Activated naive CD4-positive, alpha-beta T cell treated with anti-CD3 and anti-CD28 coated beads, Interleukin-2, amount 10 ng/mL, durations not matched to agents 7 days and 5 days (primary cell): ENCODE results near the gene ALCAM.
A peak's percentile ranks its signal among the peaks of the same experiment; 100 is the strongest.

ENCODE experiments used
- CTCF ChIA-PET: fragments of 350-600 bp; sonication (Branson Sonifier 250); formaldehyde crosslinking; loops from one replicate; lab custom pipeline; 2021; ENCODE audit warnings: antibody characterized with exemption; lab: Charles Lee
- DNase-seq: peaks from one replicate; pipeline ENCODE4 v3.0.0-alpha.2; 2020
- H3K27ac Mint-ChIP-seq: one replicate; pipeline ENCODE4 v1.8.0; 2021; ENCODE audit warnings: mild to moderate bottlenecking, moderate library complexity, mixed read lengths
- H3K27me3 Mint-ChIP-seq: one replicate; pipeline ENCODE4 v1.8.0; 2021; ENCODE audit warnings: mild to moderate bottlenecking, mixed read lengths
- H3K36me3 Mint-ChIP-seq: one replicate; pipeline ENCODE4 v1.8.0; 2021; ENCODE audit warnings: mixed read lengths
- H3K4me1 Mint-ChIP-seq: one replicate; pipeline ENCODE4 v1.8.0; 2021; ENCODE audit warnings: mixed read lengths
- H3K4me3 Mint-ChIP-seq: one replicate; pipeline ENCODE4 v1.8.0; 2021; ENCODE audit warnings: mild to moderate bottlenecking, moderate library complexity, mixed read lengths
- H3K9me3 Mint-ChIP-seq: one replicate; pipeline ENCODE4 v1.8.0; 2021; ENCODE audit warnings: mixed read lengths

ALCAM gene

DNA sequence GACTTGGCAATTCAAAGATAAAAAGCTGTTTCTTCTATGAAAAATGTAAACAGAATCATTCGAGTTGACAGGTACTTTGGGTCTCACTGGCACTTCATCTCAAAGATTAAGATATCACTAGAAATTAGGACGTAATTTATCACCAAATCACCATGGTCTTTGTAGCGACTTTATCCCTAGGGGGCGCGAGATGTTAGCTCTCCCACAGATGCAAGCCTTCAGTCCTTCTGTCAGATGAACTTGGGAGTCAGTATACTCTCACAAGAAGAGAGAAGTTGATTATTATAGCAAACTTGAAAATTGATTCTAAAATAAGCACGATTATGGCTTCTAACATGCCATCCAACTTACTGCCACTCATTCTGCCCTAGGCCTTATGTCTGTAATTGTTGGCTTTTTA is 150.3 kb downstream of the ALCAM start:
- CTCF ChIA-PET = interaction anchor here (2.5 kb wide), 1 partner anchor 1092 kb away, joined by 10 read pairs; no protein-coding TSS in a partner anchor
- H3K9me3 Mint-ChIP-seq = no peaks in the 10 kb centered on the region
- no peaks in the 10 kb centered on the region for H3K36me3 Mint-ChIP-seq
- no peaks in the 10 kb centered on the region for H3K4me1 Mint-ChIP-seq
- no peak for DNase-seq
- H3K4me3 Mint-ChIP-seq = no peak overlapping the region
- H3K27me3 Mint-ChIP-seq = no peaks in the 10 kb centered on the region
- H3K27ac Mint-ChIP-seq = no peak overlapping the region

DNA sequence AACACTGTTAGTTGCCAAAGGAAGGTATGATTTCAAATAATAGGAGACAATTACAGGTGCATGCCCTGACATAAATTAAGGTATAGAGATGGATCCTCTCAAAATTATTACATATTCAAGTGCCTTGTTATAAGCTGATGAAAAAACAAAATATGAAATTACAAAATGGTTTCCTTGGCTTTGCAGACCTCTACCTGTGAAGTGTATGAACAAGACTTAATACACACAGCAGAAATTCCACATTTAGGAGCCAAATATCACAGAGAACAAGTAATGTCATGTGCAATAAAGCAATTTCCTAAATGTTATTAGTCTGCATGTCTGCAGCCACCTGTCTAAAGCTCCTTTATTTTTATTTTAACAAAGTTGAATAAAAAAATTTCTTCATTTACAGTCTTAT is 151.5 kb downstream of the ALCAM start:
- no peak for DNase-seq
- Mint-ChIP-seq H3K36me3 (no peaks in the 10 kb centered on the region), H3K4me1 (no peaks in the 10 kb centered on the region), H3K27me3 (no peaks in the 10 kb centered on the region), H3K27ac (no peak overlapping the region), H3K9me3 (no peaks in the 10 kb centered on the region), H3K4me3 (no peak overlapping the region)
- CTCF ChIA-PET = interaction anchor here (1.0 to 2.5 kb wide), 3 partner anchors 109 to 1090 kb away, joined by 3 to 10 read pairs (median 8); no protein-coding TSS in a partner anchor

DNA sequence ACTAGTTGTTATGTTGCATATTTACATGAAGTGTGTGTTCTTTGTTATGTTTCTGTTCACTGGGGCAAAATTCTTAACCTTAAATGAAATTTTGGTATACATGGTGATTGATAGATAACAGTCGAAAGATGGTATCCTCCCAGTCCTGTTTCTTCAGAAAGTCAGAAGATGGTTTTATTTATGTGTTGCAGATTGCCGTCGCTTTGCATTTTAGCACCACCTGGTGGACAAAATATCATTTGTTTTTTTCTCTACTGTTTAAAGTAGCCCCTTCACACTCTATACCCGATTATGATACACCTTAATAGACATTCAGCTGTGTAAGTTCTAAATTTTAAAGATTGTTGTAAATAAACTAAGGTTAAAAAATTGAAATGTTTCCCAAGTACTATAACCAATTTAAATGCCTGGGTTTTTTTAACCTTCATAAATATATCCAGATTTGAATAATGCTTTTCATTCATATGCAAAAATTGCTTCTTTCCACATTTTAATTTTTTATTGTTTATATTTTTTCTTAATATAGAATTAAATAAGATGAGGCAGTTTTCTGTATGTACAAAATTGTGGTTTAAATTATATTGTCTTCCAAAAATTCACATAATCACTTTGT is 152.2 kb downstream of the ALCAM start:
- CTCF ChIA-PET = interaction anchor here (0.5 to 2.5 kb wide), 4 partner anchors 10 to 1090 kb away, joined by 3 to 10 read pairs (median 6); no protein-coding TSS in a partner anchor
- Mint-ChIP-seq H3K9me3 (no peaks in the 10 kb centered on the region), H3K4me3 (no peak overlapping the region), H3K4me1 (no peaks in the 10 kb centered on the region), H3K27ac (no peak overlapping the region), H3K27me3 (no peaks in the 10 kb centered on the region), H3K36me3 (no peaks in the 10 kb centered on the region)
- peak; percentile 25 for DNase-seq

DNA sequence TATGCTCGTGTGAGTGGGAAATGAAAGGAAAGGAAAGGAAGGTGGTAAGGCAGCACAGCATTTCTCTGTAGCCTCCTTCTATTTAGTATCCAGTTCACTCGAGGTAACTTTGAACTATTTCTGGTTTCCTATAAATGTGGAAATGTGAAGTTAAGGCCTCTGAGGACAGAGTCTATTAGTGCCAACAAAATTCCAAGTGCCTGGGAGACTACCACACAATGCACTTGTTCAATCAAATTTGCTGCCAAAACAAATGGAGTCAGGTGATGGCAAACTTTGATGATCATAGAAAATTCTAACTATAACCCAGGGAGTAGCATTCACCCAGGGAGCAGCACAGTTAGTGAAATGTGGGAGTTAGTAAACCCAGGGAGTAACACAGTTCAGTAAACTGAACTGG is 155.1 kb downstream of the ALCAM start:
- Mint-ChIP-seq H3K27ac (no peak overlapping the region), H3K27me3 (no peaks in the 10 kb centered on the region), H3K9me3 (no peaks in the 10 kb centered on the region), H3K4me1 (no peaks in the 10 kb centered on the region), H3K36me3 (no peaks in the 10 kb centered on the region), H3K4me3 (no peak overlapping the region)
- DNase-seq = no peak
- CTCF ChIA-PET = no interaction called here

DNA sequence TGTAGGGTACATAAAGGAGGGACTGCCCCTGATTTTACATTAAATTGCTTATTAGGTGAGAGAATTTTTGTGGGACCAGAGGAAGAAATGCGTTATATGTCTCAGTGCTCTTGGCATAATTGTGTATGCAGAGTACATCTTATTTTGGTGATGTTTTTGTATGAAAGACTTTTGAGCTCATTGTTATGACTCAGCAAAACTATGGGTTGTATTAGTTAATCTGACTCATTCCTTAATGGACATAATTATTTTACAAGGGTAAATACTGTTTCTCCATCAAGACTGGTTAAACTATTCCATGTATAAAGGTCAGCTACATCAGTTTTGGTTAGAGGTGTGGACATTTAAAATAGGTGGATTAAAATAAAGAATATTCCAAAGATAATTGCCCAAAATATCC is 156.8 kb downstream of the ALCAM start:
- no peak overlapping the region for H3K4me3 Mint-ChIP-seq
- H3K36me3 Mint-ChIP-seq = no peaks in the 10 kb centered on the region
- H3K9me3 Mint-ChIP-seq = no peaks in the 10 kb centered on the region
- DNase-seq = no peak
- no peaks in the 10 kb centered on the region for H3K27me3 Mint-ChIP-seq
- no peaks in the 10 kb centered on the region for H3K4me1 Mint-ChIP-seq
- CTCF ChIA-PET = no interaction called here
- H3K27ac Mint-ChIP-seq = no peak overlapping the region

DNA sequence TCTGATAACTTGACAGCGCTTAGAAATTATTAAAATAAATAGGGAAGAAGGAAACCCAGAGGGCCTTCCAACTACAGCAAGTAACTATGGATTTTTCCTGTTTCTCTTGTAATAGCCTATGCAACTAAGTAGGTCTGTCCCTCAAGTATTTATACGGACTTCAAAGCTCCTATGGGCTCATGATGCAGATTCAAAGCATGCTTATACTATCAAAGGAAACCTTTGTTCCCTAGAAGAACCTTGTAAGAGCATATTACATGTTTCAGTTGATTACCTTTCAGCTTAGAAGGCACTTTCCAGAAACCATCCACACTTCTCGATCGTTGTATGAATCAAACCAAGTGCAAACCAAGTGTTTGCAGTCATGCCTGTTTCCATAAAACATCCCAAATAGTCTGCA is 158.8 kb downstream of the ALCAM start:
- H3K4me1 Mint-ChIP-seq = no peaks in the 10 kb centered on the region
- no peaks in the 10 kb centered on the region for H3K9me3 Mint-ChIP-seq
- no peaks in the 10 kb centered on the region for H3K36me3 Mint-ChIP-seq
- H3K27ac Mint-ChIP-seq = no peak overlapping the region
- DNase-seq = no peak
- H3K4me3 Mint-ChIP-seq = no peak overlapping the region
- H3K27me3 Mint-ChIP-seq = no peaks in the 10 kb centered on the region
- CTCF ChIA-PET = no interaction called here

DNA sequence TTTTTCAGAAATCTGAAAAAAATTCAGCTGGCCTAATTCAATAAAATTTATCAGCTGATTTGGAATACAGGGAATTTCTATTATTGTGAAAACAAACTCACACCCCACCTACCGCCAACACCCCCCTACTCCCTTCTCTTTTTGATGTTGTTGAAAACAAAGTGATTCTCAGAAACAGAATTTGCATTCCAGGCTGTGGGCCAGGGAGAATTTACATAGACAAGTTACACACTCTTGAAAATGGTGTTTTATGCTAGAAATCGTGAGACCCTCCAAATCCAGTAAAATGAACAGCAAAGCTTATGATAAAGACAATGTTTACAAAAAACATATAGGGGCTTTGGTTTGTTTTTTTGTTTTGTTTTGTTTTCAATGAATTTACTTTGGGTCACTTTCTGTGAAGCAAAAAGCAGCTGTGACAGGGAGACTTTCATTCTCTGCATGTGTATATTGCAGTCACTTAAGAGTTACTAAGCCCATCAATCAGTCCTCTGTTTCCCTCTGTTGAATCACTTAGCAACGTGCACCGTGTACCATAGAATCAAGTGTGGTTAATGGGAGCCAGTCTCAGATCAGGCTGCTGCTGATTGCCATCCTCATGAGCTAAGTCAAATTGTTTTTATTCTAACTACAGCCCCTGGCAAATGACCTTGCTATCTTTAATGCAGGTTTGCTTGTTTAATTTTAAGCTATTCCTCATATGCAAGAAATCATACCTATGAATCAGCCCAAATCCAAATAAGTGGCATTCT is 159.8 kb downstream of the ALCAM start:
- CTCF ChIA-PET = interaction anchor here (0.6 kb wide), 1 partner anchor 823 kb away, joined by 3 read pairs; no protein-coding TSS in a partner anchor
- no peak overlapping the region for H3K27ac Mint-ChIP-seq
- no peaks in the 10 kb centered on the region for H3K9me3 Mint-ChIP-seq
- no peaks in the 10 kb centered on the region for H3K36me3 Mint-ChIP-seq
- H3K4me3 Mint-ChIP-seq = no peak overlapping the region
- no peak for DNase-seq
- H3K27me3 Mint-ChIP-seq = no peaks in the 10 kb centered on the region
- H3K4me1 Mint-ChIP-seq = no peaks in the 10 kb centered on the region

DNA sequence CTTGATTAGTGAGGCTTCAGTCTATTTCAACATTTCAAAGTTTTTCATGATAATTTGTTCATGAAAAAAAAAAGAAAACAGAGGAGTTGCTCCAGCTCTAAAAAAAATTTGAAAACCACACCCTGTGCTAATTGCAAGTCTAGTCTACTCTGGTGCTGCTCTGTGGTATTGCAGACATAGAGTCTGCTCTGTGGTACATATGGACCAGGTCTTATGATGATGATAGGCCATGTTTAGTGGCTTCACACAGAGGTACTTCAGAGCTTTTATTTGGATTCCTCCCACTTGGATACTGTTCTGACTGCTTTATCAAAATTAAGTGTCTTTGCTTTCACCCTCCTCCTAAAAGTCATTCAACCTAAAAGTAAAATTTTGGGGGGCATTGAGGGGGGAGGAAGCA is 160.8 kb downstream of the ALCAM start:
- no peak overlapping the region for H3K4me3 Mint-ChIP-seq
- CTCF ChIA-PET = no interaction called here
- H3K27ac Mint-ChIP-seq = no peak overlapping the region
- H3K9me3 Mint-ChIP-seq = no peaks in the 10 kb centered on the region
- H3K4me1 Mint-ChIP-seq = no peaks in the 10 kb centered on the region
- H3K36me3 Mint-ChIP-seq = no peaks in the 10 kb centered on the region
- H3K27me3 Mint-ChIP-seq = no peaks in the 10 kb centered on the region
- DNase-seq = no peak

DNA sequence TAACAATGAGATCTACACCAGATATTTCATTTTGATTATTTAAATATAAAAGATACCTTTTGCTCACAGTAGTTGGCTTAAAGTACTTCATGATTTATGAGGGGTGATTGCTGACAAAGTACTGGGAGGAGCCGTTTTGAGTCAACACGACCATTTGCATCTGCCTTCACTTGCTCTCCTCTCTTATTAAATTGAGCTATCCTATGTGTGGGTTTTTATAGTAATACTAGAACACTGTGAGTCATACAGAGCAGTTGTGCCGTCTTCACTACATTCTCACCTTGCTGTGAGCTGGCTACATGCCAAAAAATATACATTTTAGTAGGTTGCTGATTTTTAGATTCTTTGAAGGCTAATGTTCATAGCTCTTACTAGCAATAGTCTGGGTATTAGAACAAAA is 161.2 kb downstream of the ALCAM start:
- H3K4me3 Mint-ChIP-seq = no peak overlapping the region
- DNase-seq = no peak
- CTCF ChIA-PET = no interaction called here
- H3K9me3 Mint-ChIP-seq = no peaks in the 10 kb centered on the region
- no peaks in the 10 kb centered on the region for H3K36me3 Mint-ChIP-seq
- H3K27me3 Mint-ChIP-seq = no peaks in the 10 kb centered on the region
- H3K27ac Mint-ChIP-seq = no peak overlapping the region
- no peaks in the 10 kb centered on the region for H3K4me1 Mint-ChIP-seq

DNA sequence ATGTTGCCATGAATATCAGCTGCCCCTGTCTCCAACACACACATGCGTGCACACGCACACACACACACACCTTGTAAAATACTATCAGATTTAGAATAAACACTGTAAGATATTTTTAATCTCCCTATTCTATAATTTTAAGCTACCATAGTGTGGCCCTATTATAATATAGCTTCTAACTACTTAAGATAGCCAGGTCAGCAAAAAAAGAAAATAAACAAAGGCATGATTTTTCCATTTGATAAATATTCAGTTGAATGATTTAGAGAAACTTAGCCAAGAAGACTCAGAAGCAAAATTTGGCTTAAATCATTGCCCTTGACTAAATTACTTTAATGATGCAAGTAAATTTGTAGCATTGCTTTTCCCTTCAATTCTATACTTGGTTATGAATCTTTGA is 162.2 kb downstream of the ALCAM start:
- Mint-ChIP-seq H3K9me3 (no peaks in the 10 kb centered on the region), H3K4me3 (no peak overlapping the region), H3K36me3 (no peaks in the 10 kb centered on the region), H3K4me1 (no peaks in the 10 kb centered on the region), H3K27me3 (no peaks in the 10 kb centered on the region), H3K27ac (no peak overlapping the region)
- DNase-seq = no peak
- CTCF ChIA-PET = interaction anchor here (0.6 kb wide), 1 partner anchor 10 kb away, joined by 3 read pairs; no protein-coding TSS in a partner anchor

DNA sequence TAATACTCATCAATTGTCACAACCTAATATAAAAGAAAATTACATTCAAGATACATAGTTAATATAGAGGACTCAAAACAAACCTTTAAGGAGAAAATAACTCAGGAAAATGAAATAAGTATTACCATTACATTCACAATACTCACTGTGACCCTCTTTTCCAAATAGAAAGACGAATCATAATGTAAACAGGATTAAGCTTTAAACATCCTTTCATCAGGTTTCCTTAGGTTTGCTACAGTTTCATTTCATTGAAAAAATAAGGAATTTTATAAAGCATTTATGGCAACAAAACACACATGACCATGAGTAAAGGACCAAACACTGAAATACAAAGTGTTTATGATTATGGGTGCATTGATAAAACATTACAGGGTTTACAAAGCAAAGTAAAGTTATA is 162.7 kb downstream of the ALCAM start:
- Mint-ChIP-seq H3K4me3 (no peak overlapping the region), H3K27ac (no peak overlapping the region), H3K9me3 (no peaks in the 10 kb centered on the region), H3K36me3 (no peaks in the 10 kb centered on the region), H3K4me1 (no peaks in the 10 kb centered on the region), H3K27me3 (no peaks in the 10 kb centered on the region)
- DNase-seq = no peak
- CTCF ChIA-PET = no interaction called here

DNA sequence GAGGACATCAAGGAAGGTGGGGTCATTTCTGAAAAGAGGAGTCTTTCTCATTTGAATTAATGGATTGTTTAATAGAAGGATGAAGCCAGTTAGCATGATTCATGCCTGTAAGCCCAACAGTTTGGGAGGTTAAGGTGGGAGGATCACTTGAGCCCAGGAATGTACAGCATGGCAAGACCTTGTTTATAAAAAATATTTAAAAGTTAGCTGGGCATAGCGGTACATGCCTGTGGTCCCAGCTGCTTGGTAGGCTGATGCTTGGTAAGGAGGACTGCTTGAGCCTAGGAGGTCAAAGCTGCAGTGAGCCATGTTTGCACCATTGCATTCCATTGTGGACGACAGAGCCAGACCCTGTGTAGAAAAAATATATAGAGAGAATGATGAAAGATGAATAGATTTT is 165.5 kb downstream of the ALCAM start:
- Mint-ChIP-seq H3K4me3 (no peak overlapping the region), H3K36me3 (no peaks in the 10 kb centered on the region), H3K27me3 (no peaks in the 10 kb centered on the region), H3K4me1 (no peaks in the 10 kb centered on the region), H3K9me3 (no peaks in the 10 kb centered on the region), H3K27ac (no peak overlapping the region)
- CTCF ChIA-PET = no interaction called here
- no peak for DNase-seq

DNA sequence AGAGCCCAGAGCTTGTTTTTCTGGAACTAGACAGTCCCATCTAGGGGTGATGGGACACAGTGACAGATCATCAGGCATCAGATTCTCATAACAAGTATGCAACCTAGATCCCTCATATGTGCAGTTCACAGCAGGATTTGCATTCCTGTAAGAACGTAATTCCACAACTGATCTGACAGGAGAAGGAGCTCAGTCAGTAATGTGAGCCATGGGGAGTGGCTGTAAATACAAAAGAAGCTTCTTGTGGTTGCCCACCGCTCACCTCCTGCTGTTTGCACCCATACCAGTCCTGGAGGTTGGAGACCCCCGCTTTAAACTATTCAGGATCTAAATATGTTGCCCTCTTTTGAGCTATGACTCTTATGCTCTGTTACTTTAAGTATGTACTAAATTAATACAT is 167.3 kb downstream of the ALCAM start:
- CTCF ChIA-PET = no interaction called here
- no peak for DNase-seq

DNA sequence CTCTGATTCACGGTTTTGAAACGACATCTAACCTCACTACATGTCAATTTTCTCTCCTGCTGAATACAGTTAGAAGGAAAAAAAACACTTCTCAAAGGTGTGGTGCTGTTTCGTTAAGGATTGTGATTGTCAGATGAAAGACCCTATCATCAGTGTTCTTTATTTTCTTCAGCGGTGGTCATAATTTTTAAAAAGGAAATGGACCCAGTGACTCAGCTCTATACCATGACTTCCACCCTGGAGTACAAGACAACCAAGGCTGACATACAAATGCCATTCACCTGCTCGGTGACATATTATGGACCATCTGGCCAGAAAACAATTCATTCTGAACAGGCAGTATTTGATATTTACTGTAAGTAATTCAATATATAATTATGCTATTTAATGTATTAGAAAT is 167.8 kb downstream of the ALCAM start:
- H3K27ac Mint-ChIP-seq = no peak overlapping the region
- CTCF ChIA-PET = no interaction called here
- no peaks in the 10 kb centered on the region for H3K27me3 Mint-ChIP-seq
- no peaks in the 10 kb centered on the region for H3K4me1 Mint-ChIP-seq
- no peak for DNase-seq
- H3K9me3 Mint-ChIP-seq = no peaks in the 10 kb centered on the region
- no peaks in the 10 kb centered on the region for H3K36me3 Mint-ChIP-seq
- no peak overlapping the region for H3K4me3 Mint-ChIP-seq

More for the DNA sequence above, 167.3 kb downstream of the ALCAM start:
- Mint-ChIP-seq H3K4me3 (no peak overlapping the region), H3K9me3 (no peaks in the 10 kb centered on the region), H3K36me3 (no peaks in the 10 kb centered on the region), H3K27ac (no peak overlapping the region), H3K27me3 (no peaks in the 10 kb centered on the region), H3K4me1 (no peaks in the 10 kb centered on the region)
